KMS-11 (cell line): Measurements from ENCODE around the gene ZNF79.

Source experiments
- H2AFZ ChIP-seq: fragments of 200-600 bp; sonication (generic); 2 replicates; pipeline ENCODE4 v1.6.1; 2016; ENCODE audit warnings: antibody characterized with exemption, mixed run types, low read depth
- H3K27ac ChIP-seq: fragments of 200-600 bp; sonication (generic); 2 replicates; pipeline ENCODE4 v1.6.1; 2016; ENCODE audit warnings: mild to moderate bottlenecking, mixed run types
- H3K27me3 ChIP-seq: fragments of 200-600 bp; sonication (generic); 2 replicates; pipeline ENCODE4 v1.6.1; 2017; ENCODE audit warnings: mild to moderate bottlenecking, low read depth, mixed run types, moderate library complexity; ENCODE audit not compliant: insufficient read depth
- H3K36me3 ChIP-seq: fragments of 200-600 bp; sonication (generic); 2 replicates; pipeline ENCODE4 v1.6.1; 2017; ENCODE audit warnings: mild to moderate bottlenecking, mixed run types; ENCODE audit not compliant: insufficient read depth
- H3K4me1 ChIP-seq: fragments of 200-600 bp; sonication (generic); 2 replicates; pipeline ENCODE4 v1.6.1; 2016; ENCODE audit warnings: mild to moderate bottlenecking, low read depth, mixed run types; ENCODE audit not compliant: poor library complexity, severe bottlenecking
- H3K4me2 ChIP-seq: fragments of 200-600 bp; sonication (generic); 2 replicates; pipeline ENCODE4 v1.7.0; 2016; ENCODE audit warnings: mild to moderate bottlenecking, mixed run types
- H3K4me3 ChIP-seq: fragments of 200-600 bp; sonication (generic); IDR thresholded peaks from 2 replicates; pipeline ENCODE4 v1.6.1; 2017; ENCODE audit warnings: low read depth, low read length, mixed read lengths; ENCODE audit not compliant: insufficient read depth
- H3K79me2 ChIP-seq: fragments of 200-600 bp; sonication (generic); 2 replicates; pipeline ENCODE4 v1.6.1; 2016; ENCODE audit warnings: low read depth, mixed run types; ENCODE audit not compliant: insufficient read depth
- H3K9ac ChIP-seq: fragments of 200-600 bp; sonication (generic); 2 replicates; pipeline ENCODE4 v1.6.1; 2016; ENCODE audit warnings: mild to moderate bottlenecking, mixed run types
- H4K20me1 ChIP-seq: fragments of 200-600 bp; sonication (generic); 2 replicates; pipeline ENCODE4 v1.6.1; 2016; ENCODE audit warnings: mild to moderate bottlenecking, mixed run types; ENCODE audit not compliant: insufficient read depth
- TF ChIP-seq, protein P1 (sequence below): fragments of 200-600 bp; sonication (generic); conservative IDR thresholded peaks from 2 replicates; pipeline ENCODE4 v1.6.1; 2017; ENCODE audit warnings: low read depth, mild to moderate bottlenecking, antibody characterized with exemption, low read length, moderate library complexity, mixed read lengths

Gene ZNF79

DNA sequence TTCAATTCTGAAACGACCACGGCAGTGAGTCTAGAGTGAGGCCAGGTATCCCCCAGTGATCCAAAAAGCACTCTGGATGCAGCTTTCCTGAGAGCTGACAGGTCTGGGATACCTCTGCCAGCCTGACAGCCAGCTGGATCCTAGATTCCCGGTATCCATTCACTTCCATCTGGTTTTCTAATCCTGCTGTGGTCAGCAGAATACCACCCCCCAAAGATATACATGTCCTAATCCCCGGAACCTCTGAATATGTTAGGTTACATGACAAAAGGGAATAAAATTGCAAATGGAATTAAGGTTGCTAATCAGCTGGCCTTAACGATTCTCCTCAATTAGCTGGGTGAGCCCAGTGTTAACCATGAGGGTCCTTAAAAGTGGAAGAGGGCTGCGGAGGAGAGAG lies 1.4 kb upstream of the ZNF79 start:
- no peak overlapping the region for H3K9ac ChIP-seq
- H3K27me3 ChIP-seq: no peaks in the 10 kb centered on the region
- TF ChIP-seq, protein P1, sequence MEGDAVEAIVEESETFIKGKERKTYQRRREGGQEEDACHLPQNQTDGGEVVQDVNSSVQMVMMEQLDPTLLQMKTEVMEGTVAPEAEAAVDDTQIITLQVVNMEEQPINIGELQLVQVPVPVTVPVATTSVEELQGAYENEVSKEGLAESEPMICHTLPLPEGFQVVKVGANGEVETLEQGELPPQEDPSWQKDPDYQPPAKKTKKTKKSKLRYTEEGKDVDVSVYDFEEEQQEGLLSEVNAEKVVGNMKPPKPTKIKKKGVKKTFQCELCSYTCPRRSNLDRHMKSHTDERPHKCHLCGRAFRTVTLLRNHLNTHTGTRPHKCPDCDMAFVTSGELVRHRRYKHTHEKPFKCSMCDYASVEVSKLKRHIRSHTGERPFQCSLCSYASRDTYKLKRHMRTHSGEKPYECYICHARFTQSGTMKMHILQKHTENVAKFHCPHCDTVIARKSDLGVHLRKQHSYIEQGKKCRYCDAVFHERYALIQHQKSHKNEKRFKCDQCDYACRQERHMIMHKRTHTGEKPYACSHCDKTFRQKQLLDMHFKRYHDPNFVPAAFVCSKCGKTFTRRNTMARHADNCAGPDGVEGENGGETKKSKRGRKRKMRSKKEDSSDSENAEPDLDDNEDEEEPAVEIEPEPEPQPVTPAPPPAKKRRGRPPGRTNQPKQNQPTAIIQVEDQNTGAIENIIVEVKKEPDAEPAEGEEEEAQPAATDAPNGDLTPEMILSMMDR: no peak
- no peak overlapping the region for H3K27ac ChIP-seq
- no peaks in the 10 kb centered on the region for H4K20me1 ChIP-seq
- no peak overlapping the region for H3K4me3 ChIP-seq
- H3K4me2 ChIP-seq: peak overlapping the region; percentile 76; the same call in 1 of the 2 replicates
- H3K79me2 ChIP-seq: peaks cover 28% of the 10 kb centered on the region
- H3K4me1 ChIP-seq: peaks cover 36% of the 10 kb centered on the region
- H2AFZ ChIP-seq: no peak overlapping the region
- no peaks in the 10 kb centered on the region for H3K36me3 ChIP-seq

DNA sequence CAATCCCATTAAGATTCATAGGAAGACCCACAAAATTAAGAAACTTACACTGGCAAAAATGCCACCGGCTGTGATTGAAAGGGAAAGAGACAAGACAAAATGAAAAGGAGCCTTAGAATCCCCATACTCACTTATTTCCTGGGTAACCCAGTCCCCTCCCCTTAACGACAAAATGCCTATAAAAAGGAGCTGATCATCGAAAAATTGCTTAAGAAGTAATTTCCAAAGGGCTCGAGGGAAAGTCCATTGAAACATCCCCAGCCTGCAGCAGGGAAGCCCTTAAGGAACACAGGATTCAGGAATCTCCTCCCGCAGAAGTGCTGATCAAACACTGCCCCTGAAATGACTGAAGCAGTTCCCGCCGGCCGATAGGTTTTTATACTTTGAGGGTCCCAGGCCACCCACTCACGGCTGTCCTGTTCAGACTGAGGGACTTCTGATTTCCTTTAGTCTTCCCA lies 677 bp upstream of the ZNF79 start:
- peaks cover 35% of the 10 kb centered on the region for H3K79me2 ChIP-seq
- no peak overlapping the region for H3K4me3 ChIP-seq
- H2AFZ ChIP-seq: peak overlapping the region; percentile 85
- peaks cover 36% of the 10 kb centered on the region for H3K4me1 ChIP-seq
- no peaks in the 10 kb centered on the region for H3K27me3 ChIP-seq
- peak overlapping the region; percentile 75 for H3K9ac ChIP-seq
- H3K36me3 ChIP-seq: no peaks in the 10 kb centered on the region
- peak overlapping the region; percentile 76 for H3K4me2 ChIP-seq
- TF ChIP-seq, protein P1: 0 out of 2 replicates have a peak, but pooled peaks have one; percentile 3
- no peaks in the 10 kb centered on the region for H4K20me1 ChIP-seq
- peak overlapping the region; percentile 41 for H3K27ac ChIP-seq

DNA sequence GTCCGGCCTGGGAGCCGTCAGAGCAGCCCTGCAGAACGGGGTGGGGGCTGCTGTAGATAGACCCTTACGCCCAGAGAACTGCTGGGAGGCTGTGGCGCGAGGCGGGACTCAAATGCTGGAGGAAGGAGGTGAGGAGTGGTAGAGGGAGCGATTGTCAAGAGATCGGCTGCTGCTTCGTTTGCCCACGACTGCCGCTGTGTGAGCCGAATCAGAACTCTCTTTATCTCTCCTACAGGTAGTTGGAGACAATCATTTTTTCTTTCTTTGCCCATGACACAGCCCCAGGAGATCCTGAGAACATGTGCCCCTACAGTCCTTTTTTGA lies 456 bp downstream of the ZNF79 start:
- peak overlapping the region; percentile 73 for H3K4me3 ChIP-seq
- peak overlapping the region; percentile 41 for H3K27ac ChIP-seq
- TF ChIP-seq, protein P1: no peak
- no peaks in the 10 kb centered on the region for H4K20me1 ChIP-seq
- peaks cover 36% of the 10 kb centered on the region for H3K4me1 ChIP-seq
- peak overlapping the region; percentile 76 for H3K4me2 ChIP-seq
- peaks cover 35% of the 10 kb centered on the region for H3K79me2 ChIP-seq
- no peaks in the 10 kb centered on the region for H3K27me3 ChIP-seq
- H2AFZ ChIP-seq: peak overlapping the region; percentile 85
- no peaks in the 10 kb centered on the region for H3K36me3 ChIP-seq
- H3K9ac ChIP-seq: peak overlapping the region; percentile 75

DNA sequence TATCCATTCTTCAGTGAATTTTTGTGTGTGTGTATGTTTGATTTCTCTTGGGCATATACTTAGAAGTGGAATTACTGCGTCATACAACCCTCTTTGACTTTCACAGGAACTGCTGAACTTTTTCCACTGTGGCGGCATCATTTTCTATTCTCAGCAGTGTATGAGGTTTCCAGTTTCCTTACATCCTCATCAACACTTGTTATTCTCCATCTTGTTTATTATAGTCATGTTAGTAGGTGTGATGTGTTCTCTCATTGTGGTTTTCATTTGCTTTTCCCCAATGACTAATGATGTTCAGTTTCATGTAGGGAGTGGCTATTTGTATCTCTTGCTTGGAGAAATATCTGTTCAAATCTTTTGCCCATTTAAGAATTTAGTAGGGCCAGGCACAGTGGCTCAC lies 2.6 kb downstream of the ZNF79 start:
- peaks cover 36% of the 10 kb centered on the region for H3K4me1 ChIP-seq
- no peaks in the 10 kb centered on the region for H3K36me3 ChIP-seq
- TF ChIP-seq, protein P1: no peak
- no peak overlapping the region for H2AFZ ChIP-seq
- H3K9ac ChIP-seq: no peak overlapping the region
- H3K27ac ChIP-seq: no peak overlapping the region
- no peaks in the 10 kb centered on the region for H4K20me1 ChIP-seq
- no peak overlapping the region for H3K4me3 ChIP-seq
- H3K27me3 ChIP-seq: no peaks in the 10 kb centered on the region
- peak overlapping the region; percentile 55 for H3K4me2 ChIP-seq
- peaks cover 35% of the 10 kb centered on the region for H3K79me2 ChIP-seq
